Stimulated activated effector memory CD8-positive, alpha-beta T cell treated with anti-CD3 and anti-CD28 coated beads, Interleukin-12 subunit alpha, Interleukin-12 subunit beta, amount 100 ng/mL, for 72 hours (primary cell): ENCODE results near the gene FGG.

Source experiments
- ATAC-seq: fragments of 150-1000 bp; cut with Tn5 transposase; 2 replicates; pipeline ENCODE4 v1.10.0; 2021
- DNase-seq, 2 donors: peaks; one replicate each; pipeline ENCODE4 v3.0.0; 2021 to 2022; ENCODE audit warnings: low spot score in 2 of 2
- H3K27ac Mint-ChIP-seq: one replicate; pipeline ENCODE4 v1.8.0; 2022; ENCODE audit warnings: mild to moderate bottlenecking, mixed read lengths
- H3K36me3 Mint-ChIP-seq: one replicate; pipeline ENCODE4 v1.8.0; 2022; ENCODE audit warnings: mild to moderate bottlenecking, mixed read lengths
- H3K4me1 Mint-ChIP-seq: one replicate; pipeline ENCODE4 v1.8.0; 2022; ENCODE audit warnings: mixed read lengths
- H3K4me3 Mint-ChIP-seq: one replicate; pipeline ENCODE4 v1.8.0; 2022; ENCODE audit warnings: mild to moderate bottlenecking, mixed read lengths
- H3K9me3 Mint-ChIP-seq: one replicate; pipeline ENCODE4 v1.8.0; 2022; ENCODE audit warnings: mixed read lengths

FGG gene

GRCh38 chr4:154612472-154613414 lies at the start of gene FGG:
FGG (minus strand) TSS chr4:154612656; CDS start chr4:154612609, 47 bp downstream.
- no peak for ATAC-seq
- H3K4me1 Mint-ChIP-seq: no peaks in the 10 kb centered on the region
- H3K36me3 Mint-ChIP-seq: no peaks in the 10 kb centered on the region
- DNase-seq: no peak
- H3K27ac Mint-ChIP-seq: no peak within 1 kb of the TSS
- H3K9me3 Mint-ChIP-seq: no peaks in the 10 kb centered on the region
- H3K4me3 Mint-ChIP-seq: no peak within 1 kb of the TSS

- ATAC-seq (no peak), DNase-seq (no peak)
- H3K4me3 Mint-ChIP-seq: no peak overlapping the region
- no peaks in the 10 kb centered on the region for H3K9me3 Mint-ChIP-seq
- H3K36me3 Mint-ChIP-seq: no peaks in the 10 kb centered on the region
- no peaks in the 10 kb centered on the region for H3K4me1 Mint-ChIP-seq
- H3K27ac Mint-ChIP-seq: no peak overlapping the region
These were observed 47.6 kb upstream of the FGG start for GRCh38 chr4:154660052-154660451.

- no peak for DNase-seq
- Mint-ChIP-seq H3K36me3 (no peaks in the 10 kb centered on the region), H3K27ac (no peak overlapping the region), H3K9me3 (no peaks in the 10 kb centered on the region), H3K4me1 (no peaks in the 10 kb centered on the region), H3K4me3 (no peak overlapping the region)
- ATAC-seq: no peak
These were observed 46.4 kb upstream of the FGG start for GRCh38 chr4:154658680-154659405.

GRCh38 chr4:154643493-154643892 lies 31.0 kb upstream of the FGG start:
- Mint-ChIP-seq H3K27ac (no peak overlapping the region), H3K4me3 (no peak overlapping the region), H3K9me3 (no peaks in the 10 kb centered on the region), H3K4me1 (no peaks in the 10 kb centered on the region), H3K36me3 (no peaks in the 10 kb centered on the region)
- DNase-seq (no peak), ATAC-seq (no peak)

GRCh38 chr4:154642373-154643009 lies 30.0 kb upstream of the FGG start:
- H3K9me3 Mint-ChIP-seq: no peaks in the 10 kb centered on the region
- no peak overlapping the region for H3K4me3 Mint-ChIP-seq
- no peak for DNase-seq
- no peaks in the 10 kb centered on the region for H3K36me3 Mint-ChIP-seq
- H3K27ac Mint-ChIP-seq: no peak overlapping the region
- peak; percentile 34 for ATAC-seq
- H3K4me1 Mint-ChIP-seq: no peaks in the 10 kb centered on the region

- H3K4me1 Mint-ChIP-seq: no peaks in the 10 kb centered on the region
- H3K4me3 Mint-ChIP-seq: no peak overlapping the region
- no peaks in the 10 kb centered on the region for H3K36me3 Mint-ChIP-seq
- ATAC-seq (no peak), DNase-seq (no peak)
- H3K27ac Mint-ChIP-seq: no peak overlapping the region
- H3K9me3 Mint-ChIP-seq: peaks cover 4% of the 10 kb centered on the region
These were observed 28.5 kb upstream of the FGG start for GRCh38 chr4:154640999-154641398.

- H3K4me3 Mint-ChIP-seq: no peak overlapping the region
- H3K36me3 Mint-ChIP-seq: no peaks in the 10 kb centered on the region
- peaks cover 4% of the 10 kb centered on the region for H3K9me3 Mint-ChIP-seq
- no peaks in the 10 kb centered on the region for H3K4me1 Mint-ChIP-seq
- no peak for ATAC-seq
- no peak overlapping the region for H3K27ac Mint-ChIP-seq
- no peak for DNase-seq
These were observed 21.6 kb upstream of the FGG start for GRCh38 chr4:154634058-154634457.

GRCh38 chr4:154631828-154632227 lies 19.4 kb upstream of the FGG start:
- no peak for ATAC-seq
- no peak for DNase-seq
- Mint-ChIP-seq H3K27ac (no peak overlapping the region), H3K36me3 (no peaks in the 10 kb centered on the region), H3K4me1 (no peaks in the 10 kb centered on the region), H3K9me3 (peaks cover 4% of the 10 kb centered on the region), H3K4me3 (no peak overlapping the region)

- Mint-ChIP-seq H3K36me3 (no peaks in the 10 kb centered on the region), H3K4me3 (no peak overlapping the region), H3K9me3 (no peaks in the 10 kb centered on the region), H3K27ac (no peak overlapping the region), H3K4me1 (peaks cover 4% of the 10 kb centered on the region)
- ATAC-seq: no peak
- no peak for DNase-seq
These were observed 17.9 kb upstream of the FGG start for GRCh38 chr4:154630324-154630723.

- no peaks in the 10 kb centered on the region for H3K36me3 Mint-ChIP-seq
- no peak overlapping the region for H3K4me3 Mint-ChIP-seq
- H3K27ac Mint-ChIP-seq: no peak overlapping the region
- peaks cover 4% of the 10 kb centered on the region for H3K4me1 Mint-ChIP-seq
- DNase-seq (peak; percentile 5 to 57), ATAC-seq (peak; percentile 80)
- H3K9me3 Mint-ChIP-seq: no peaks in the 10 kb centered on the region
These were observed 14.5 kb upstream of the FGG start for GRCh38 chr4:154626793-154627484.

- H3K36me3 Mint-ChIP-seq: no peaks in the 10 kb centered on the region
- H3K4me3 Mint-ChIP-seq: no peak overlapping the region
- no peak overlapping the region for H3K27ac Mint-ChIP-seq
- DNase-seq: no peak
- H3K4me1 Mint-ChIP-seq: peaks cover 4% of the 10 kb centered on the region
- ATAC-seq: no peak
- no peaks in the 10 kb centered on the region for H3K9me3 Mint-ChIP-seq
These were observed 13.5 kb upstream of the FGG start for GRCh38 chr4:154625971-154626370.

- no peak for ATAC-seq
- no peaks in the 10 kb centered on the region for H3K9me3 Mint-ChIP-seq
- H3K36me3 Mint-ChIP-seq: no peaks in the 10 kb centered on the region
- no peak for DNase-seq
- H3K4me3 Mint-ChIP-seq: no peak overlapping the region
- peaks cover 4% of the 10 kb centered on the region for H3K4me1 Mint-ChIP-seq
- H3K27ac Mint-ChIP-seq: no peak overlapping the region
These were observed 11.5 kb upstream of the FGG start for GRCh38 chr4:154623995-154624394.

GRCh38 chr4:154623436-154623835 lies 11.0 kb upstream of the FGG start:
- no peaks in the 10 kb centered on the region for H3K36me3 Mint-ChIP-seq
- DNase-seq: no peak
- no peak for ATAC-seq
- no peaks in the 10 kb centered on the region for H3K9me3 Mint-ChIP-seq
- H3K4me3 Mint-ChIP-seq: no peak overlapping the region
- peaks cover 4% of the 10 kb centered on the region for H3K4me1 Mint-ChIP-seq
- no peak overlapping the region for H3K27ac Mint-ChIP-seq

GRCh38 chr4:154622598-154622997 lies 10.1 kb upstream of the FGG start:
- no peak overlapping the region for H3K27ac Mint-ChIP-seq
- H3K36me3 Mint-ChIP-seq: no peaks in the 10 kb centered on the region
- H3K9me3 Mint-ChIP-seq: no peaks in the 10 kb centered on the region
- no peak overlapping the region for H3K4me3 Mint-ChIP-seq
- ATAC-seq (peak; percentile 46), DNase-seq (no peak)
- peaks cover 4% of the 10 kb centered on the region for H3K4me1 Mint-ChIP-seq

GRCh38 chr4:154620111-154620510 lies 7.7 kb upstream of the FGG start:
- no peaks in the 10 kb centered on the region for H3K4me1 Mint-ChIP-seq
- H3K27ac Mint-ChIP-seq: no peak overlapping the region
- no peak for ATAC-seq
- H3K9me3 Mint-ChIP-seq: no peaks in the 10 kb centered on the region
- H3K4me3 Mint-ChIP-seq: no peak overlapping the region
- no peak for DNase-seq
- H3K36me3 Mint-ChIP-seq: no peaks in the 10 kb centered on the region
